Neural crest cell (in vitro differentiated cells): Measurements from ENCODE around the gene PIK3C2G. TPM values are rescaled to one million over a fixed set of nuclear protein-coding genes. Genes with fewer than 3 reads are reported as not detected.
"Not testable (repeated sequence)": the region's sequence is repeated elsewhere in the genome, so short reads cannot be mapped to it uniquely, and the experiment has no call there.

Experiments
- DNase-seq: peaks from one replicate; pipeline ENCODE4 v3.0.0; 2021; ENCODE audit warnings: low read depth, mixed read lengths, low spot score
- H3K27ac Mint-ChIP-seq: one replicate; pipeline ENCODE4 v1.8.0; 2021; ENCODE audit warnings: mild to moderate bottlenecking, mixed read lengths; ENCODE audit not compliant: unreplicated experiment
- H3K27me3 Mint-ChIP-seq: 2 replicates; pipeline ENCODE4 v1.8.0; 2021; ENCODE audit warnings: low read depth, mild to moderate bottlenecking, mixed read lengths
- H3K36me3 Mint-ChIP-seq: 2 replicates; pipeline ENCODE4 v1.8.0; 2021; ENCODE audit warnings: low read depth, mild to moderate bottlenecking, mixed read lengths
- H3K4me1 Mint-ChIP-seq: 2 replicates; pipeline ENCODE4 v1.8.0; 2021; ENCODE audit warnings: mixed read lengths
- H3K4me3 Mint-ChIP-seq: one replicate; pipeline ENCODE4 v1.8.0; 2021; ENCODE audit warnings: mild to moderate bottlenecking, mixed read lengths
- H3K9me3 Mint-ChIP-seq: 2 replicates; pipeline ENCODE4 v1.8.0; 2021; ENCODE audit warnings: mixed read lengths
- total RNA-seq: library from RNA; stranded (reverse); gene quantifications from 2 replicates; pipeline ENCODE4 v1.2.1, GENCODE V29; 2021
- TF ChIP-seq, protein P1 (sequence below): fragments of 200-600 bp; sonication (generic); conservative IDR thresholded peaks from 2 replicates; pipeline ENCODE4 v1.5.0; 2021; ENCODE audit warnings: antibody characterized with exemption, mild to moderate bottlenecking

Gene PIK3C2G
- total RNA-seq, 1 donor from 2014 or later: not detected

DNA sequence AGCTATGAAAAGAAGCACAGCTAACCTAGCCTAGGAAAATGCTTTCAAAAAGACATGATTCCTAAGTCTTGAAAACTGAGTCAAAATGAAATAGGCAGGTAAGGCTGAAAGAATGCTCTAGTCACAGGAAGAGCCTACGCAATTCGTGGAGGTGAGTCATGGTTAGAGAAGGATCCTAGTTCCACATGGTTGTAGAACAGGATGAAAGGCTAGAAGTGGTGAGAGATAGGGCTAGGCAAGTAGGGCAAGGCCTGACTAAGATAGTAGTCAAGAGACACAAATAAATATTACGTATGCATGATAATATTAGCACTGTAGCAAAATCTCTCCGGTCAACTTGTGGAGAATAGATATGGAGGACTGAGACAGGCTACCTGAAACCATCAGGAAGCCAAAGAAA, 429.3 kb downstream of the PIK3C2G start:
- Mint-ChIP-seq H3K27me3 (no peaks in the 10 kb centered on the region), H3K4me1 (no peaks in the 10 kb centered on the region), H3K9me3 (no peaks in the 10 kb centered on the region), H3K36me3 (no peaks in the 10 kb centered on the region), H3K27ac (no peak overlapping the region), H3K4me3 (no peak overlapping the region)
- no peak for DNase-seq
- TF ChIP-seq, protein P1, sequence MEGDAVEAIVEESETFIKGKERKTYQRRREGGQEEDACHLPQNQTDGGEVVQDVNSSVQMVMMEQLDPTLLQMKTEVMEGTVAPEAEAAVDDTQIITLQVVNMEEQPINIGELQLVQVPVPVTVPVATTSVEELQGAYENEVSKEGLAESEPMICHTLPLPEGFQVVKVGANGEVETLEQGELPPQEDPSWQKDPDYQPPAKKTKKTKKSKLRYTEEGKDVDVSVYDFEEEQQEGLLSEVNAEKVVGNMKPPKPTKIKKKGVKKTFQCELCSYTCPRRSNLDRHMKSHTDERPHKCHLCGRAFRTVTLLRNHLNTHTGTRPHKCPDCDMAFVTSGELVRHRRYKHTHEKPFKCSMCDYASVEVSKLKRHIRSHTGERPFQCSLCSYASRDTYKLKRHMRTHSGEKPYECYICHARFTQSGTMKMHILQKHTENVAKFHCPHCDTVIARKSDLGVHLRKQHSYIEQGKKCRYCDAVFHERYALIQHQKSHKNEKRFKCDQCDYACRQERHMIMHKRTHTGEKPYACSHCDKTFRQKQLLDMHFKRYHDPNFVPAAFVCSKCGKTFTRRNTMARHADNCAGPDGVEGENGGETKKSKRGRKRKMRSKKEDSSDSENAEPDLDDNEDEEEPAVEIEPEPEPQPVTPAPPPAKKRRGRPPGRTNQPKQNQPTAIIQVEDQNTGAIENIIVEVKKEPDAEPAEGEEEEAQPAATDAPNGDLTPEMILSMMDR: no peak

DNA sequence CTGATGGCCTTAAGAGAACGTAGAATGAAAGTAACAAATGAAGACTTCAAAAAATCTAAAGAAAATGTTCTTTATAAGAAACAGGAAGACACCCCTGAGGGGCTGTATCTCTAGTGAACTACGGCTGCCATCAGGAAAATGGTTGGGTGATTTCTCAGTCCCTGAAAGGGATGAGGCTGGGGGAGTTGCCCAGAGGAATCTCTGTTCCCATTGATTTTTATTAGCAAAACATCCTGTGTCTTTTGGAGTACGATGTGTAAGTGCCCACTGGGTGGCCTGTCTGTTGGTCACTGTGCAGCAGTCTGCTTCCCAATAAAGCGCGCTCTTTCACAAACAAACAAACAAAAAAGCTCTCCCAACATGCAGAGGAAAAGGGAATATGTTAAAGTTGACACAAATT, 432.7 kb downstream of the PIK3C2G start:
- not testable (repeated sequence) for H3K4me1 Mint-ChIP-seq, H3K9me3 Mint-ChIP-seq, H3K36me3 Mint-ChIP-seq, H3K27ac Mint-ChIP-seq, H3K27me3 Mint-ChIP-seq, H3K4me3 Mint-ChIP-seq, DNase-seq

DNA sequence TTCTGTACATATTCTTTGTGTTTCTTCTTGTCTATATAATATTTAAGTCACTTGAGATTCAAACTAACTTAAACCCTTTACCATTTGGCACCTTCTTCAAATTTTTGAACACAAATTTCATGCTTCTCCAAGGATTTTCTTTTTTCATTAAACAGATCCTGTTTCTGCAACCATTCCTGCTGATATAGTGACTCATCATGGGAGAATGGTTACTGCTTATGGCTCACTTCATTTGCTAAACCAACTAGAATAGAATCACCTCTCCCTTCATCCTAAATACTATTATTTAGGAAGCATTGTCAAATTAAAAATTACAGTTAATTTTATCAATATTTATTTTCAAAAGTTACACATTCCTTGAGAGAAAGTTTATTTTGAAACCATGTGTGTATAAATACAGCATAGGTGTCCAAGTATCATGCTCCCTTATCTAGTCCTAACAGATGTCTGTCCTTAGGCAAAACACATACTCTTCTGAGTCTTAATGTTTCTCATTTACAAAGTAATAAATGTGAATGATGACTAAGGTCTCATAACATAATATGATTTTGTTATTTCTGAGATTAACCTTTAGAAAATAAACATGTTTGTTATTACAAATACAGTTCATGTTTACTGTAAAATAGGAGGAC, 435.8 kb downstream of the PIK3C2G start:
- H3K4me3 Mint-ChIP-seq: no peak overlapping the region
- H3K4me1 Mint-ChIP-seq: no peaks in the 10 kb centered on the region
- TF ChIP-seq, protein P1: no peak
- no peak for DNase-seq
- no peak overlapping the region for H3K27ac Mint-ChIP-seq
- no peaks in the 10 kb centered on the region for H3K36me3 Mint-ChIP-seq
- H3K27me3 Mint-ChIP-seq: no peaks in the 10 kb centered on the region
- no peaks in the 10 kb centered on the region for H3K9me3 Mint-ChIP-seq

Other genes with a start within 250 kb of the PIK3C2G start
- not detected in 2 replicates for gene RERGL, start 171.3 kb upstream of the PIK3C2G start, total RNA-seq